GM10266 (cell line): ENCODE data around the gene FOXI1.

Source experiments
- DNase-seq: peaks from one replicate; pipeline ENCODE4 v3.0.0; 2012; ENCODE audit errors: extremely low spot score
- CTCF ChIP-seq: IDR thresholded peaks from 2 replicates; pipeline ENCODE4 v1.5.1; 2012; ENCODE audit warnings: mild to moderate bottlenecking, low read depth; ENCODE audit not compliant: control insufficient read depth, insufficient read depth; ENCODE audit errors: missing control alignments

The FOXI1 gene

GRCh38 chr5:170104710-170105109, 987 bp upstream of the FOXI1 start:
- TF ChIP-seq CTCF: no peak
- DNase-seq: no peak

GRCh38 chr5:170107674-170108073, 2.0 kb downstream of the FOXI1 start:
- TF ChIP-seq CTCF: no peak
- DNase-seq: no peak

- DNase-seq: no peak
- TF ChIP-seq CTCF: no peak
Observed at GRCh38 chr5:170108266-170108785, 2.6 kb downstream of the FOXI1 start.

GRCh38 chr5:170109059-170110031, 3.6 kb downstream of the FOXI1 start:
- no peak for TF ChIP-seq CTCF
- DNase-seq: no peak

- DNase-seq: no peak
- no peak for TF ChIP-seq CTCF
Observed at GRCh38 chr5:170110403-170111087, 4.8 kb downstream of the FOXI1 start.

GRCh38 chr5:170111088-170111785, 5.5 kb downstream of the FOXI1 start:
- DNase-seq: no peak
- TF ChIP-seq CTCF: no peak
